ENCODE data around the gene CHD6. TPM values are rescaled to one million over a fixed set of nuclear protein-coding genes. Genes with fewer than 3 reads are reported as not detected.
A peak's percentile ranks its signal among the peaks of the same experiment; 100 is the strongest.

CHD6 gene
- total and polyA plus RNA-seq, 8 donors, result 9.8 to 32.6 (median 19.5) TPM

GRCh38 chr20:41483553-41483930 is 134.6 kb downstream of the CHD6 start:
- DNase-seq (no peak), FAIRE-seq (no peak), ATAC-seq (no peak)
- 89 to 100% methylated on average over 1 of the region's 1 CpG for WGBS, 2 donors
- Histone ChIP-seq H3K4me1 (no peaks in the 10 kb centered on the region), H3K27me3 (no peaks in the 10 kb centered on the region), H3K27ac (no peak overlapping the region), H3K4me3 (no peak overlapping the region), H3K36me3 (peaks cover 0 to 23% (median 19%) of the 10 kb centered on the region in 3 donors), H3K9me3 (no peaks in the 10 kb centered on the region)
- TF ChIP-seq CTCF (IDR thresholded peaks at IDR 0.05), result no peak
- intact Hi-C loops (cut with DNase I), result no loop called here

GRCh38 chr20:41482647-41483552 is 135.3 kb downstream of the CHD6 start:
- intact Hi-C loops (cut with DNase I), result no loop called here
- 80 to 82% methylated on average over 6 of the region's 6 CpGs for WGBS, 2 donors
- H3K4me1 ChIP-seq, result no peaks in the 10 kb centered on the region

GRCh38 chr20:41480054-41480770 is 138.0 kb downstream of the CHD6 start:
- peak in 1 of 4 donors; percentile 10 for ATAC-seq
- WGBS, 2 donors, result 94 to 95% methylated on average over 2 of the region's 2 CpGs
- DNase-seq, result no peak

More at GRCh38 chr20:41482647-41483552, 135.3 kb downstream of the CHD6 start:
- no peaks in the 10 kb centered on the region for H3K27me3 ChIP-seq
- H3K36me3 ChIP-seq, result peaks cover 0 to 16% (median 16%) of the 10 kb centered on the region in 3 donors
- no peaks in the 10 kb centered on the region for H3K9me3 ChIP-seq
- DNase-seq (no peak), FAIRE-seq (no peak), ATAC-seq (no peak)
- no peak overlapping the region for H3K4me3 ChIP-seq
- H3K27ac ChIP-seq, result no peak overlapping the region
- TF ChIP-seq CTCF (IDR thresholded peaks at IDR 0.05), result no peak

GRCh38 chr20:41479113-41479512 is 139.1 kb downstream of the CHD6 start:
- intact Hi-C loops (cut with DNase I), result no loop called here
- peaks cover 0 to 8% (median 0%) of the 10 kb centered on the region in 3 donors for H3K36me3 ChIP-seq
- no peak for FAIRE-seq
- no peak for DNase-seq
- ATAC-seq, result no peak
- no peak overlapping the region for H3K4me3 ChIP-seq
- WGBS, 2 donors, result 97 to 98% methylated on average over 1 of the region's 1 CpG
- peaks cover 13 to 25% (median 25%) of the 10 kb centered on the region in 3 donors for H3K4me1 ChIP-seq
- H3K9me3 ChIP-seq, result no peaks in the 10 kb centered on the region
- H3K27me3 ChIP-seq, result no peaks in the 10 kb centered on the region
- no peak overlapping the region for H3K27ac ChIP-seq
- TF ChIP-seq CTCF (IDR thresholded peaks at IDR 0.05), result no peak

More at GRCh38 chr20:41480054-41480770, 138.0 kb downstream of the CHD6 start:
- intact Hi-C loops (cut with DNase I), result no loop called here
- Histone ChIP-seq H3K36me3 (peaks cover 0 to 8% (median 0%) of the 10 kb centered on the region in 3 donors), H3K27ac (no peak overlapping the region), H3K9me3 (no peaks in the 10 kb centered on the region), H3K27me3 (no peaks in the 10 kb centered on the region), H3K4me3 (no peak overlapping the region), H3K4me1 (peaks cover 13 to 19% (median 18%) of the 10 kb centered on the region in 3 donors)
- no peak for FAIRE-seq
- TF ChIP-seq CTCF (IDR thresholded peaks at IDR 0.05), result no peak

Data from pancreas (tissue), 10 donors.